Left cardiac atrium (tissue), 4 donors: ENCODE results near the gene UNC45A. TPM values are rescaled to one million over a fixed set of nuclear protein-coding genes. Genes with fewer than 3 reads are reported as not detected.
"Not testable (repeated sequence)": the region's sequence is repeated elsewhere in the genome, so short reads cannot be mapped to it uniquely, and the experiment has no call there.

Source experiments
- ATAC-seq, 2 donors: fragments of 200-7000 bp; cut with Tn5 transposase; one replicate each; pipeline ENCODE4 v1.9.1; 2020; ENCODE audit warnings: mild to moderate bottlenecking in 2 of 2, moderate library complexity in 2 of 2
- DNase-seq: peaks from one replicate; pipeline ENCODE4 v3.0.0-alpha.2; 2020
- intact Hi-C, 2 donors: fragments of 100-400 bp; cut with DNase I; formaldehyde crosslinking; loops; one replicate each; pipeline versions ENCODE4 v1.14.1 to v1.15.1; 2022 to 2023
- total RNA-seq, 2 donors: library from RNA; stranded (reverse); fragmentation: NEBNext Ultra II Directional; extraction: Animal tissue kit (Norgen Biotek cat#: 25700); gene quantifications; one replicate each; pipeline ENCODE4 v1.2.1, GENCODE V29; 2021
- donor health status: DM: no; HTN: yes; CAD: no.
- donor health status: DM: no; HTN: yes; CAD: no; lungs with severe emphysema.
- donor health status: DM: yes; HTN: yes; CAD: no.
- donor health status: Dilated cardiomyopathy.

The UNC45A gene
- total RNA-seq, 2 donors from 2014 or later, result 27.3 to 29.5 TPM

GRCh38 chr15:90902840-90903732 is 32.0 kb upstream of the UNC45A start, which contains the start of gene MAN2A2:
TSS of gene MAN2A2 (plus strand) at chr15:90903302. CDS start at chr15:90904208, 906 bp downstream.
- intact Hi-C loops, result loop anchor here in 1 of 2 donors (2.0 kb wide), 1 partner anchor 30 kb away; the partner anchor contains the start of gene HDDC3
- ATAC-seq (peak; percentile 56 to 61), DNase-seq (peak; percentile 80)

- peak; percentile 19 for DNase-seq
- ATAC-seq, result peak in 1 of 2 donors; percentile 19
- intact Hi-C loops, result loop anchor here in 1 of 2 donors (2.0 kb wide), 1 partner anchor 29 kb away; the partner anchor contains the start of gene HDDC3
These were observed 31.1 kb upstream of the UNC45A start for GRCh38 chr15:90903733-90904536.

GRCh38 chr15:90904746-90905145 is 30.3 kb upstream of the UNC45A start:
- intact Hi-C loops, result no loop called here
- DNase-seq (no peak), ATAC-seq (no peak)

GRCh38 chr15:90905306-90906180 is 29.5 kb upstream of the UNC45A start:
- DNase-seq, result peak; percentile 20
- no peak for ATAC-seq
- intact Hi-C loops, result no loop called here

GRCh38 chr15:90906181-90906849 is 28.8 kb upstream of the UNC45A start:
- intact Hi-C loops, result no loop called here
- ATAC-seq (no peak), DNase-seq (peak; percentile 23)

- DNase-seq (peak; percentile 20), ATAC-seq (no peak)
- intact Hi-C loops, result no loop called here
These were observed 27.9 kb upstream of the UNC45A start for GRCh38 chr15:90907051-90907660.

GRCh38 chr15:90907838-90908507 is 27.1 kb upstream of the UNC45A start:
- DNase-seq (peak; percentile 20), ATAC-seq (peak in 1 of 2 donors; percentile 33)
- intact Hi-C loops, result no loop called here

GRCh38 chr15:90909449-90909848 is 25.6 kb upstream of the UNC45A start:
- peak; percentile 12 for DNase-seq
- ATAC-seq, intact Hi-C loops: not testable (repeated sequence)

- no peak for ATAC-seq
- intact Hi-C loops, result no loop called here
- DNase-seq, result peak; percentile 10
These were observed 25.1 kb upstream of the UNC45A start for GRCh38 chr15:90909976-90910375.

GRCh38 chr15:90910441-90911301 is 24.4 kb upstream of the UNC45A start:
- intact Hi-C loops, result no loop called here
- ATAC-seq, result no peak
- DNase-seq, result peak; percentile 18

- intact Hi-C loops, result no loop called here
- ATAC-seq (no peak), DNase-seq (peak; percentile 14)
These were observed 23.8 kb upstream of the UNC45A start for GRCh38 chr15:90911302-90911623.

GRCh38 chr15:90911906-90912769 is 22.9 kb upstream of the UNC45A start:
- no peak for ATAC-seq
- peak; percentile 15 for DNase-seq
- intact Hi-C loops, result no loop called here

GRCh38 chr15:90912770-90913075 is 22.4 kb upstream of the UNC45A start:
- intact Hi-C loops, result no loop called here
- no peak for ATAC-seq
- DNase-seq, result peak; percentile 12

- intact Hi-C loops, result no loop called here
- DNase-seq (peak; percentile 10), ATAC-seq (no peak)
These were observed 21.6 kb upstream of the UNC45A start for GRCh38 chr15:90913398-90913944.

- DNase-seq (peak; percentile 12), ATAC-seq (no peak)
- intact Hi-C loops, result no loop called here
These were observed 20.6 kb upstream of the UNC45A start for GRCh38 chr15:90914305-90915080.
